8988T (cell line): Measurements from ENCODE around the gene CYP4A11.
"Not testable (repeated sequence)": the region's sequence is repeated elsewhere in the genome, so short reads cannot be mapped to it uniquely, and the experiment has no call there.

Experiments
- DNase-seq: peaks from one replicate; pipeline ENCODE4 v3.0.0; 2011

CYP4A11 gene, protein sequence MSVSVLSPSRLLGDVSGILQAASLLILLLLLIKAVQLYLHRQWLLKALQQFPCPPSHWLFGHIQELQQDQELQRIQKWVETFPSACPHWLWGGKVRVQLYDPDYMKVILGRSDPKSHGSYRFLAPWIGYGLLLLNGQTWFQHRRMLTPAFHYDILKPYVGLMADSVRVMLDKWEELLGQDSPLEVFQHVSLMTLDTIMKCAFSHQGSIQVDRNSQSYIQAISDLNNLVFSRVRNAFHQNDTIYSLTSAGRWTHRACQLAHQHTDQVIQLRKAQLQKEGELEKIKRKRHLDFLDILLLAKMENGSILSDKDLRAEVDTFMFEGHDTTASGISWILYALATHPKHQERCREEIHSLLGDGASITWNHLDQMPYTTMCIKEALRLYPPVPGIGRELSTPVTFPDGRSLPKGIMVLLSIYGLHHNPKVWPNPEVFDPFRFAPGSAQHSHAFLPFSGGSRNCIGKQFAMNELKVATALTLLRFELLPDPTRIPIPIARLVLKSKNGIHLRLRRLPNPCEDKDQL

DNA sequence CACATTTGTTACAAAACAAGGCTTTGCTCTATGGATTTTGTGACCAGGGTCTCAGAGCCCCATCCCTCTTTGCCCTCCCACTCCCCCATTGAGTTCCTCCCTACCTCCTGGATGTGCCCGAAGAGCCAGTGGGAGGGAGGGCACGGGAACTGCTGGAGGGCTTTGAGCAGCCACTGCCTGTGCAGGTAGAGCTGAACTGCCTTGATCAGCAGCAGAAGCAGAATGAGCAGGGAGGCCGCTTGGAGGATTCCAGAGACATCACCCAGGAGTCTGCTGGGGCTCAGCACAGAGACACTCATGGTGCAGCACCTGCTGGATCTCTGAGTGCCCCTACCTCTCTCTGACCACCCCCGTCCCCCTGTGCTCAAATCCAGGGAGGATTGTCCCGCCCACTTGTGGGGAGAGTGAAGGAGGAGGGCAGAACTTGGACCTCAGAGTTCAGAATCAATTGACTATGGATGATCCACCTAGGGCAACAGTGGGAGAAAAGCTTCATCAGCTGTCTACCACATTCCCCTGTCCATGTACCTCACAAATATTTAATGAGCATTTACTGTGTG, at the start of gene CYP4A11:
Gene CYP4A11, minus strand, starts transcription at position 342 of the 560 bp plus-strand sequence. Its CDS starts 43 bp downstream, at position 299.
- no peak for DNase-seq

- DNase-seq, result not testable (repeated sequence)
Measured at GRCh38 chr1:46990541-46990940, 49.3 kb upstream of the CYP4A11 start.

- DNase-seq, result no peak
Measured at GRCh38 chr1:46983830-46984586, 42.7 kb upstream of the CYP4A11 start.

- no peak for DNase-seq
Measured at GRCh38 chr1:46983166-46983829, 42.0 kb upstream of the CYP4A11 start.

DNA sequence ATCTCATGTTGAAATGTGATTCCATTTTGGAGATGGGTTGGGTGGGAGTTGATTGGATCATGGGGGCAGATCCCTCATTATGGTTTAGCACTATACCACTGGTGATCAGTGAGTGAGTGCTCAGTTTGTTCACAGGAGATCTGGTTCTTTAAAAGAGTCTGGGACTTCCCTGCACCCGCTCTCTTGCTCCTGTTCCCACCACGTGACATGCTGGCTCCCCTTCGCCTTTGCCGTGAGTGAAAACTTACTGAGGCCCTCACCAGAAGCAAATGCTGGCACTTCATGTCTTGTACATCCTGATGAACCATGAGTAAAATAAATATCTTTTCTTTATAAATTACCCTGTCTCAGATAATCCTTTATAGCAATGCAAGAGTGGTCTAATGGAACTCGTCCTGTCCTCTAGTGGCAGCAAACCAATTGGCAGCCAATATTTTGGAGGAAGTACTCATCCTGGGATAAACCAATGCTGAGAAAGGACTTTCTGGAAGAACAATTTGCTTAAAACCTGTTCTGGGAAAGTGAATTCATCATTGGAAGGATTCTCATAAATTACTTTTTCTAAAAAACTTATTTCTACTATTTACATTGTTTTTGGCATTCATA, 27.8 kb upstream of the CYP4A11 start:
- no peak for DNase-seq

DNA sequence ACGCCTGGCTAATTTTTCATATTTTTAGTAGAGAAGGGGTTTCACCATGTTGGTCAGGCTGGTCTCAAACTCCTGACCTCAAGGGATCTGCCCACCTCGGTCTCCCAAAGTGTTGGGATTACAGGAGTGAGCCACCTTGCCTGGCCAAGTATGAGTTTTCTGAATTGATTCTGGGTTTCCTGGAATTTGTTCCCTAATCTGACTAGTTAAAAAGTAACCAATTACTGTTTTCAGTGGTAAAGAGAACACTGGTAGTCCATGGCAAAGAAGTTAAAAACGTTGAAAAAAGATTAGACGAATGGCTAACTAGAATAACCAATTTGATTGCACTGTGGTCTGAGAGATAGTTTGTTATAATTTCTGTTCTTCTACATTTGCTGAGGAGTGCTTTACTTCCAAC, 21.0 kb upstream of the CYP4A11 start:
- DNase-seq, result not testable (repeated sequence)

DNA sequence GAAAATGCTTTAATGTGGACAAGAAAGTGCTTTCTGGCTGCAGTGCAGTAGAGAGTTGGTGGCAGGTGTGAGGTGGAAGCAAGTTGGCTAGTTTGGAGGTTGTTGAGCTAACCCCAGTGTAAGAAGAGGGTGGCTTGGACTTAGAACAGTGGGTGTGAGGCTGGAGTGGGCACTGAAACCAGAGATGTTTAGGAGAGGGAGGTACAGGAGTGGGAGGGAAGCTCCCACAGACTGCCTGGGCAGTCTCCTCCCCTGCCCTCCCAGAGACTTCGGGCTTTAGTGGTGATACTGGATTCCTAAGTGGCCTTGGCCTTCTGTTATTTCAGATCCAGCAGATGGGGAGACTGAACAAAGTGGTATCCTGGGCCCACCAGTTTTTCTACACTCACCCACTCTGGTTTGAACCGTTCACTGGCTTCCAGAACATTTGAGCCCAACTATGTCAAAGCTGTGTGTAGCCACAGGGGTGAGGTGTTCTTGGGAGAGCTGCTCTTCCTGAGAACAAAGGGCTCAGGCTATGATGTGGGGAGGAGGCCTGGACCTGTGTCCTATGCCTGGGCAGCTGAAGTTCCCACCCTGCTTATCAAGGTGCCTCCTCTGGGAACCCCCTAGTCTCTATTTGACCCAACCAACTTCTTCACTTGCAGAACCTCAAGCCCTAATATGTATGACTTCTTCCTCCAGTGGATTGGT, 19.9 kb upstream of the CYP4A11 start:
- DNase-seq, result no peak

DNA sequence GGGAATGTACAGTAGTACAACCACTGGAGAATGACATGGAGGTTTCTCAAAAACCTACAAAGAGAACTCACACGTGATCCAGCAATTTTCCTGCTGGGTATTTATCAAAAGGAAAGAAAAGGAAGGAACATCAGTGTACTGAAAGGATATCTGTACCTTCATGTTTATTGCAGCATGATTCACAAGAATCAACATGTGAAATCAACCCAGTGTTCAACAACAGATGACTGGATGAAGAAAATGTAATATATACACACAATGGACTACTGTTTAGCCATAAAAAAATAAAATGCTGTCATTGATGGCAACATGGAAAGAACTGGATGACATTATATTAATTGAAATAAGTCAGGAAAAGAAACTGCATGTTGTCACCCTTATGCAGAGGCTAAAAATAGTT, 19.0 kb upstream of the CYP4A11 start:
- no peak for DNase-seq

DNA sequence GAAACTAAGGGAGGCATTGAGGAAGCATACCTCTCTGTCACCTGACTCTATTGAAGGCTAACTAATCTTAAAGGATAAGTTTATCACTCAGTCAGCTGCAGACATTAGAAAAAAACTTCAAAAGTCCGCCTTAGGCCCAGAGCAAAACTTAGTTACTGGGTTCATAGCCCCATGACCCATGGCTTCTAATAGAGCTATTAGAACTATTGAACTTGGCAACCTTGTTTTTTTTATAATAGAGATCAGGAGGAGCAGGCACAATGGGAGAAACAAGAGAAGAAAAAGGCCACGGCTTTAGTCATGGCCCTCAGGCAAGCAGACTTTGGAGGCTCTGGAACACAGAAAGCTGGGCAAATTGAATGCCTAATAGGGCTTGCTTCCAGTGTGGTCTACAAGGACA, 13.8 kb upstream of the CYP4A11 start:
- not testable (repeated sequence) for DNase-seq

DNA sequence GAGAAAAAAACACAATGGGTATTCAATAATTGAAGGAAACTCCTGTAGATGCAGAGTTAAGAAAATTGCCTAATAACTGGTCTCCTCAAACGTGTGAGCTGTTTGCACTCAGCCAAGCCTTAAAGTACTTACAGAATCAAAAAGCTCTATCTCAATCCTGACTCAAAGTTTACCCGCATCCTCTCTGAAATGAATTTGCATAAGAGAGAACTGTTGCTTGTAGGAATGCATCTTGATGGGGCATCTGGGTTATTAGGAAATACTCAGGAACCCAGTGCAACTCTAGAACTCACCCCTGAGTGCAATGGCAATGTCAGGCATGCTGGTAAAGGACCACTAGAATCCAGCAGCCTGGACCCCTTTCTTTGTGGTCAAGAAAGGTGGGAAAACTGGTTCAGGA, 12.6 kb upstream of the CYP4A11 start:
- not testable (repeated sequence) for DNase-seq

DNA sequence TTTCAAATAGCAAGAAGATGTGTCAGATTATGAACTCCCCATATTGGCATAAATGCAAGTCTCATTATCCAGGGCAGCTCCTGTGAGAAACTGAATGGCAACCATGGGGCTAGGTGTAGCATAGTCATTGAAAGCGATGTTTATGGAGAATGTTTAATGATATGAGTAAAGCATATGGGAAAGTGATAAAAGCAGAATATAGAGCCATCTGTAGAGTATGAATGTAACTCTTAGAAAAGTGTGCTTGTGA, 8.1 kb upstream of the CYP4A11 start:
- DNase-seq, result not testable (repeated sequence)

GRCh38 chr1:46948629-46949416, 7.5 kb upstream of the CYP4A11 start:
- no peak for DNase-seq

GRCh38 chr1:46947706-46948105, 6.4 kb upstream of the CYP4A11 start:
- not testable (repeated sequence) for DNase-seq

GRCh38 chr1:46942086-46942485, 810 bp upstream of the CYP4A11 start:
- no peak for DNase-seq

DNA sequence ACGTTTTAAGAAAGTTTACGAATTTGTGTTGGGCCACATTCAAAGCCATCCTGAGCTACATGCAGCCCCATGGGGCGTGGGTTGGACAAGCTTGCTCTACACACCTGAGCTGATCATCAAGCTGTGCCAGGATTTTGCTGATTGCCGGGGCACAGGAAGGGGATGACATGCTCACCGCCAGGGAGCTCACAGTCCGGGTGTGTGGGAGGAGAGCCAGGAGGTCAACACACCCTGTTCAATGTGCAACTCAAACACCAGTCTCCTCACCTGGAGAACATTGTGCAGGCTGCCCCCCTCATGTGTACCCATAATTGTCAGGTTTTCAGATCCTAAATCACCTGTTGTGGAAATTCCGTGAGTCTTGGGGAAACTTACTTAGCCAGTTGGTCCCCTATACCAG, 969 bp downstream of the CYP4A11 start:
- DNase-seq, result no peak

GRCh38 chr1:46937270-46937669, 4.0 kb downstream of the CYP4A11 start:
- DNase-seq, result no peak

GRCh38 chr1:46936788-46937187, 4.5 kb downstream of the CYP4A11 start:
- no peak for DNase-seq

DNA sequence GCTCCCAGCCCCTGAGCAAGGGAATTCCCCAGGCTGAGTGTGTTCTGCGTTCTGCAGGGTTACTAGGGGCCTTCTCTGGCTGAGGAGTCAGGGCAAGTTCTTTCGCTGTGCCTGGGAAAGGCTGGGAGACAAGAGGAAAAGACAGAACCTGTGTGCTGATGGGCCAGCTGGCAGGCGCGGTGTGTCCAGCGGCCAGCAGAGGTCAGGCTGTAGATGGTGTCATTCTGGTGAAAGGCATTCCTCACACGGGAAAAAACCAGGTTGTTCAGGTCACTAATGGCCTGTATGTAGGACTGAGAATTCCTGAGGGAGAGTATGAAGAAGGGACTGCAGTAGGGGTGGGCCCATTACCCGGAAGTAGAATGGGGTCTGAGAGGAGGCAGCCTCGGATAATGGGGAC, 6.4 kb downstream of the CYP4A11 start:
- not testable (repeated sequence) for DNase-seq

DNA sequence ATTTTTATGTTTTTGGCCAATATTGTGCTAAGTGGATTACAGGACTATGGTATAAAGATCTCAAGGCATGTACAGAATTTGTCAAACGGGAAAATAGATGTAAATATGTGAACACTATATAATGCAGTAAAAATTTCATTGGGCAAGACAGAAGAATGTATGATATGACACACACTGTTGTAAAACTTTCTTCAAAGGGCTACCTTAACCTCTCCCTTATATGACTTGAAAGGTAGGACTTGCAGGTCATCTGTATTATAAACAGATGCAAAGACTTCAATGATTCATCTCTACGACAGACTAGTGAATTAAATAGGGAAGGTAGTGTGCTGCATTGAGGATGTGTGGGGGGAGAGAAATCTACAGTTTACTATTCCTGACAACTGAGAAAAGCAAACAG, 9.3 kb downstream of the CYP4A11 start:
- not testable (repeated sequence) for DNase-seq

DNA sequence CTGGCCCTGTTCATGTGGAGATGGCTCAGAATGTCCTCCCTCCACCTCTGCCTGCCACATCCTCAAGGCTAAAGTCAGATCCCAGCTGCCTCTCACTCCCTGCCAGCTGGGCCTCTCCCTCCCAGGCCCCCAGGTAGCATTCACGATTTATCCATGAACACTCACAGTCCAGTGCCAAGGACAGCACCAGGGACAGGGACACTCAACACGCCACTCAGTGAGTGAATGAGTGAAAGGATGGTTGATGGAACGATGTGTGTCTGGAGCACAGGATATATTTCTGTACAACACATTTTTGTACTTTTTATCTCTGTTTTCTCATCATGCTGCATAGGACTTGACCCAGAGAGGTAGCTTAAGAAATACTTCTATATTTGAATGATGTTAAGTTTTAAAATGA, 10.1 kb downstream of the CYP4A11 start:
- no peak for DNase-seq

DNA sequence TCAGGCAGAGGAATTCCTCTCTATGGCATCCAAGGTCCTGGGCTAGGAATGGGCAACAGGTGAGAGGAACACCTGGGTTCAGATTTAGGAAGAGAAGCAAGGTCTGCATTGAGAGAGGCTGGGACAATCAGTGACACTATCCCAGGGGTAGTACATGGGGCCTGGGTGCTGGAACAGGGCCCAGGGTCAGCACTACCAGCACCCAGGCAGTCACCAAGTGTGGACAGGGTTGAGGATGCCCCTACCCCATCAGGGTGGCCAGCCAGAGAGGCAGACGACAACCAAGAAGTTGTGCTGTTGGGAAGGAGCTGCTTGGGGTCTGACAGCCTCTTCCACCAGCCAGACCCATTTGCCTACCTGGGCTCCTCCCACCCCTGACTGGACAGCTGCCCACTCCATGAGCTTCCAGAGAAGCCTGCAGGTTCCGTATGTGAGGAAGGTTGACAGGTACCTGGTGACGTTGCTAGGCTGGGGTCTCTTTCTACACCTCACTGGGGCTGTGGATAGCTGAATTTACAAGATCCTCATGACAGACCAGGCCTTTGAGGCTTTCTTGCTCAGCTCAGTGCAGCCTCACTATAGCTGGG, 13.9 kb downstream of the CYP4A11 start:
- no peak for DNase-seq
